Inflammatory macrophage treated with lipopolysaccharide for 1 hour (primary cell): ENCODE results near the gene ANKFY1.
"Not testable (repeated sequence)": the region's sequence is repeated elsewhere in the genome, so short reads cannot be mapped to it uniquely, and the experiment has no call there.

Experiments
- DNase-seq, 2 donors: peaks; one replicate each; pipeline ENCODE4 v3.0.0-alpha.2; 2020 to 2022

ANKFY1 gene

DNA sequence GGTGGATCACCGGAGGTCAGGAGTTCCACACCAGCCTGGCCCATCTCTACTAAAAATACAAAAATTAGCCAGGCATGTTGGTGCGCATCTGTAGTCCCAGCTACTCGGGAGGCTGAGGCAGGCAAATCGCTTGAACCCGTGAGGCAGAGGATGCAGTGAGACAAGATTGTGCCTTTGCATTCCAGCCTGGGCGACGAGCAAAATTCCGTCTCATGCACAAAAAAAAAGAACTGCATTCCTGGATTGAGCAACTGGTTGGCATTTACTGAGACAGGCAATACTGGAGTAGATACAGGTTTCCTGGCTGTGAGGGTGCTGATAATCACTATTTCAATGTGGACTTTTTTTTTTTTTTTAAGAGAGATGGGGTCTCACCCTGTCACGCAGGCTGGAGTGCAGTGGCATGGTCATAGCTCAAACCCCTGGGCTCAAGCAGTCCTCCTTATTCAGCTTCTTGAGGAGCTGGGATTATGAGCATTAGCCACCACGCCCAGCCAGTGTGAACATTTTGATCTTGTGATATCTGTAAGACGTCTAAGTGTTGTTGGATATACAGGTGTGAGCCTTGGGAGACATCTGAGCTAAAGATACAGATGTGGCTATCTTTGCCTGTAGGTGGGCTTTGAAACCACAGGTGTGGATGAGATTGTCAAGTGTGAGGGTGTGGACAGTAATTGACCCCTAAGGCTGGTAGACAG, 115.0 kb downstream of the ANKFY1 start:
- DNase-seq = no peak

DNA sequence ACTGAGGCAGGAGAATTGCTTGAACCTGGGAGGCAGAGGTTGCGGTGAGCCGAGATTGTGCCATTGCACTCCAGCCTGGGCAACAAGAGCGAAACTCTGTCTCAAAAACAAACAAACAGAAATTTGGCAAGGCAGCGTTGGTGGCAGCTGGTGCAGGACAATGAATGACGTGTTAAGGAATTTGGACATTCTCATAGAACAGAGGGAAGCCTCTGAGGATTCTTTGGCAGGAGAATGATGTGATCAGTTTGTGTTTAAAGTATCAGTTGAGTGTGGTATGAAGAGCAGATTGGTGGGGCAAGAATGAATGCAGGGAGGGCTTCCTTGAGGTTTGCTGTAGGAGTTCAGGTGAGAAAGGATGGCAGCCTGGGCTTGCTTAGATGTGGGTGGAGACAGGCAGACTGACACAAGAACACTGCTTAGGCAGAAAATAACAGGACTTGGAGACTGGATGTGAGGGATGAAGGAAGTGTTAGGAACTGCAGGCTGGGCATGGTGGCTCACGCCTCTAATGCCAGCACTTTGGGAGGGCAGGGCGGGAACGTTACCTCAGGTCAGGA, 115.9 kb downstream of the ANKFY1 start:
- DNase-seq = no peak

GRCh38 chr17:4146641-4147040, 117.1 kb downstream of the ANKFY1 start:
- DNase-seq = no peak

DNA sequence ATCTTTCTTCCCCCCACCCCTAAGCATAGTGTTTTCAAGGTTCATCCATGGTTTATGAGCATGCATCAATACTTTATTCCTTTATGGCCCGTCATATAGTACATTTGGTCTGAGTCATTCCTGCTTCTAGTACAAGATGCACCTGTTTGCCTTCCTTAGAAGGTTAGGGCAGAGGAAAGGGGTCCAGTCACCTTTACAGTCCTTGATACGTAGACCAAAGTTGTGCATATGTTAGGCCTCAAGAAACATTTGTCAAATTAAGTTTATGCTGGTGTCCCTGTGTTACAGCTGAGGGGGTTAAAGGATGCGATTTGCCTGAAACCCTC, 119.4 kb downstream of the ANKFY1 start:
- DNase-seq = no peak

GRCh38 chr17:4143563-4144421, 120.0 kb downstream of the ANKFY1 start:
- DNase-seq = peak; percentile 83 to 93

DNA sequence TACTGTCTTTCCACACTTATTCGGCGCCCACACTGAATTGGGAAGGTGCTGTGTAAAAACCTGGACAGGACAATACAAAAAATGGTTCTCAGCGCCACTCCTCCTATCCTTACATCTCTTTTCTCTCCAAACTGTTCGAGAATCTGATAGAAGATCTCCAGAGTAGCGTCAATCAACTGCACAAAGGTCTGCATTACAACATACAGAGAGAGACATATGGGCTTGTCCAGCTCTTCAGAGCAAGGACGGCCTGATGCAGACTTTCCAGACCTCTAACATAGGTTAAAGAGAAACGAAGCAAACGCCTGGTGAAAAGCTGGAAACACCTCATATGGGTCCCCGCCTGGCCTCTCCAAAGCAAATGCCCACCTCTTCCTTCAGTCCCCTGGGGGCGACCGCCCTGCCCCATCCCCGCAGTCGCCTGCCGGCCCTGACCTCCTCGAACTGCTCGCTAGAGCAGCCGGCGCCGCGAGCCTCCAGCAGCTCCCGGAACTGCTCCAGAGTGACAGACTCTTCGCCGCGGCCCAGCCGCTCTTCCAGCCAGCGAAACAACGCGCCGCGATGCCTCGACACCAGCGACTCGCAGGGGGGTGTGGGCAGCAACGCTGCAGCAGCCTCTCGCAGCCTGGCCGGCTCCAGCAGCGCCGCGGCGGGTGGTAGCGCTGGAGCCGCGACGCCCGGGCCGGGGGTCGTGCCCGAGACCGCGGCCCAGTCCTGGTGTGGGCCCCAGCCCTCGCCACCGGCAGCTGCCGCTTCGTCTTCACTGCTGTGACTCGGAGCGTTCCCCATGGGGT, 121.5 kb downstream of the ANKFY1 start:
- peak in 1 of 2 donors; percentile 21 for DNase-seq

DNA sequence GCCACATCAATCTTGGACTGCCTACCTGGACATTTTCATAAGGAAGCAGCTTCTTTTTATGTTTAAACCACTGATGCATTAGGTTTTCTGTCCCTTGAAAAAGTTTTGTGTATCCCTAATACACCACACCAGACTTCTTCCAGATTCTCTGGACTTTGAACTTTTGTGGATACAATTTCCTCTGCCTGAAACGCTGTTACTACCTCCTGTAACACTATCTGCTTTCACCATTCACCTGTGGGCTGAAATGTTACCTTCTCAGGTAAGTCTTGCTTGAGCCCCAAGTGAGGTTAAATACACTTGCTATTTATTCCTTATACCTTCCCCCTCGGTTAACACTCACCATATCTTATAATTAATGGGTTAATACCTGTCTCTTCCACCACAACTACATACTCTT, 123.7 kb downstream of the ANKFY1 start:
- DNase-seq = no peak

GRCh38 chr17:4138906-4139526, 124.8 kb downstream of the ANKFY1 start:
- not testable (repeated sequence) for DNase-seq

DNA sequence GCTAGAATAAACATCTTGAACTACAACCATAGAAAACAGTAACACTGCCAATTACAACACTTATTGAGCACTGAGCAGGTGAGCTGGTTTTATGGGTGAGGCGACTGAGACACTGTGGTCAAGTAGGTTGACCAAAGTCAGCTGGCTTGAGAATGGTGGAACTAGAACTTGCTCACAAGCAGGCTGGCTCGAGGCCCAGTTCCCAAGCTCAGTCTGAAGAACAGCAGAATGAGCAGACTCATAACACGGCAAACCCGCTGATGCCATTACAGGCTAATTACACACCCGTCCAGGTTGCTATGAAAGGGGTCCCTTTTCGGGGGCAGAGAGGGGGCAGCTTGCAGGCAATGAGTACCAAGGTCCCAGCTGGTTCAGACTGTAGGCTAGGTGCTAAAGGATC, 127.4 kb downstream of the ANKFY1 start:
- DNase-seq = no peak

GRCh38 chr17:4135489-4135888, 128.3 kb downstream of the ANKFY1 start:
- no peak for DNase-seq

DNA sequence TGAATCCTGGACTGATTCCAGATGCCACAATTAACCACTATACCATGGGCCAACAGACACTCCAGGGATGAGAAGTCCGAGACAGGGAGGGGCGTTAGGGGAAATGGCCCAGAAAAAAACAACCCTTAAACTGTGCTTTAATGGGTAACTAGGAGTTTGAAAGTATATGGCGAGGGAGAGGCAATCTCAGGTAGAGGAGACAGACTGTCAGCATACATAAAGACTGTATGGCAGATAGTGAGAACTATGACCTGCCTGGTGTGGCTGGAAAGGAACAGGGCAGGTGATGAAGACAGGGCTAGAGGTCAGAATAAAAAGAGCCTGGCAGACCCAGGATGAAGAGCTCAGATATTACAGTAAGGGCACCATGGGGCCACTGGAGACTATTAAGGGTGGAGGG, 129.1 kb downstream of the ANKFY1 start:
- DNase-seq = no peak

DNA sequence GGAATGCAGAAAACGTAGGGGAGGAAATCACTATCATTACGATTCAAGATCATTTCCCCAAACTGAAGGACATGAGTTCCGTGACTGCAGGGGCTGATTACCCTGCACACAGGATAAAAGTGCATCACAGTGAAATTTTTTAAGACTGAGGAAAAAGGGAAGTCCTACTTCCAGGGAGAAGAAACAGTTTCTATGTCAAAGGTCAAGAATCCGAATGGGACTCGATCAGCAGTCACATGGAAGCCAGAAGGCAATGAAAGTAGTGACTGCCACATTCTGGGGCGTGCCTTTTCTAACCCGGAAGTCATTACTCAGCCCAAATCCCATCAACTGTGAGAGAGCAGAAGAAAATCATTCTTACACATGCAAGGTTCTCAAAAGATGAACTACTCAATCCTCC, 133.1 kb downstream of the ANKFY1 start:
- DNase-seq = peak; percentile 92 to 94

GRCh38 chr17:4127555-4127954, 136.2 kb downstream of the ANKFY1 start:
- DNase-seq = peak in 1 of 2 donors; percentile 24

GRCh38 chr17:4125552-4125951, 138.2 kb downstream of the ANKFY1 start:
- no peak for DNase-seq

DNA sequence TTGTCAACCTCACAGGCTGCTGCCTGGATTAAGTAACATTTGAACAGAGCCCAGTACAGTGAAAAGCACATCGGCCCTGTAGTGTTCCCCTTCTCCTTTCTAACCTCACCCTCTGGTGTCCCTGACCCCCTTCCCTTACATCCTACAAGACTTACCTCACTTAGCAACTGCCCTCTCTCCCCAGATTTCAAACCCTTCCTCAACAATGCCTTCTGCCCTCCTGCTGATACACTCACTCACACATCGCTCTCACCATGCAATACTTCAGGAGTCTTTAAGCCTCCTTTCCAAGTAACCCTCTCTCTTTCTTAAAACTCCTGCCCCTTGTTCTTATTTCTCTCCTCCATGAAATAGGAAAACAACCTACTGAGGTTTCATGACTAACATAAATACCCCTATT, 138.8 kb downstream of the ANKFY1 start:
- DNase-seq = no peak

GRCh38 chr17:4120332-4120731, 143.4 kb downstream of the ANKFY1 start:
- no peak for DNase-seq

GRCh38 chr17:4119299-4119698, 144.5 kb downstream of the ANKFY1 start:
- DNase-seq = no peak

- DNase-seq = peak in 1 of 2 donors; percentile 47
Observed at GRCh38 chr17:4118015-4118743, 145.6 kb downstream of the ANKFY1 start.

DNA sequence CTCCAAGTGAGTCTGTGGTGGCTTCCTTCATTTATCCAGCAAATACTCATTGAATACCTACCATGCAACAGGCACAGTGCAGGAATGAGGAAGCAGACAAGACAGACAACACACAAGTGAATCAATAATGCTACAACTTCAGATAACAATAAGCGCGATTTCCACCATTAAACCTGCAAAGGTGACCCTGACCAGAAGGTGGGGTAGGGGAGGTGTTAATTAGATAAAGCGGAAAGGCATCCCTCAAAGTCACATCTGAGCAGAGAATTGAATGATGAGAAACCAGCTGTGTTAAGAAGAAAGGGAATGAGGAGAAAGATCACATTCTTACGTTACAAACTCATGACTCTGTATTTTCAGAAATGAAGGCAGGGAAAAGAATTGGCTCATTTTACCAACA, 147.3 kb downstream of the ANKFY1 start:
- no peak for DNase-seq
